Loucy (cell line): ENCODE results near the gene LSP1.
A peak's percentile ranks its signal among the peaks of the same experiment; 100 is the strongest.
"Not testable (repeated sequence)": the region's sequence is repeated elsewhere in the genome, so short reads cannot be mapped to it uniquely, and the experiment has no call there.

ENCODE experiments used
- H2AFZ ChIP-seq: fragments of 200-600 bp; sonication (generic); 2 replicates; pipeline ENCODE4 v1.6.0; 2016; ENCODE audit warnings: antibody characterized with exemption, mild to moderate bottlenecking, low read length, moderate library complexity
- H3F3A ChIP-seq: fragments of 200-600 bp; 2 replicates; pipeline ENCODE4 v1.6.0; 2016; ENCODE audit warnings: antibody characterized with exemption, low read depth, mild to moderate bottlenecking
- H3K27me3 ChIP-seq: fragments of 200-600 bp; sonication (generic); 2 replicates; pipeline ENCODE4 v1.6.1; 2014; ENCODE audit warnings: low read length, mild to moderate bottlenecking; ENCODE audit not compliant: insufficient read depth, poor library complexity, severe bottlenecking
- H3K36me3 ChIP-seq: fragments of 200-600 bp; sonication (generic); 2 replicates; pipeline ENCODE4 v1.6.1; 2016; ENCODE audit warnings: low read length; ENCODE audit not compliant: insufficient read depth
- H3K4me1 ChIP-seq: fragments of 200-600 bp; sonication (generic); 2 replicates; pipeline ENCODE4 v1.5.1; 2014; ENCODE audit warnings: low read length, mild to moderate bottlenecking; ENCODE audit not compliant: insufficient read depth, poor library complexity, severe bottlenecking
- H3K4me2 ChIP-seq: fragments of 200-600 bp; sonication (generic); 2 replicates; pipeline ENCODE4 v1.6.0; 2014; ENCODE audit warnings: antibody characterized with exemption, low read length, low read depth, mild to moderate bottlenecking; ENCODE audit not compliant: poor library complexity, severe bottlenecking
- H3K4me3 ChIP-seq: fragments of 200-600 bp; sonication (generic); 2 replicates; pipeline ENCODE4 v1.5.1; 2014; ENCODE audit warnings: low read length, mild to moderate bottlenecking, mixed read lengths; ENCODE audit not compliant: poor library complexity, severe bottlenecking
- H3K79me2 ChIP-seq: fragments of 200-600 bp; sonication (generic); 2 replicates; pipeline ENCODE4 v1.6.1; 2014; ENCODE audit warnings: low read length; ENCODE audit not compliant: insufficient read depth
- H3K9ac ChIP-seq: fragments of 200-600 bp; sonication (generic); 2 replicates; pipeline ENCODE4 v1.6.0; 2014; ENCODE audit warnings: mild to moderate bottlenecking, low read depth, low read length, moderate library complexity; ENCODE audit not compliant: poor library complexity, severe bottlenecking
- H3K9me2 ChIP-seq: fragments of 200-600 bp; sonication (generic); replicated peaks from 2 replicates; pipeline ENCODE4 v1.6.1; 2016; ENCODE audit warnings: low read depth, low read length, mixed read lengths
- H3K9me3 ChIP-seq: fragments of 200-600 bp; sonication (generic); 2 replicates; pipeline ENCODE4 v1.6.1; 2014; ENCODE audit warnings: mild to moderate bottlenecking, antibody characterized with exemption, low read length, low read depth; ENCODE audit not compliant: insufficient read depth
- H4K20me1 ChIP-seq: fragments of 200-600 bp; sonication (generic); 2 replicates; pipeline ENCODE4 v1.6.0; 2014; ENCODE audit warnings: antibody characterized with exemption, low read length, mild to moderate bottlenecking; ENCODE audit not compliant: insufficient read depth, poor library complexity, severe bottlenecking
- CTCF ChIP-seq: fragments of 200-600 bp; sonication (generic); conservative IDR thresholded peaks from 2 replicates; pipeline ENCODE4 v1.5.1; 2014; ENCODE audit warnings: mild to moderate bottlenecking, antibody characterized with exemption, low read length
- EZH2phosphoT487 ChIP-seq: fragments of 200-600 bp; IDR thresholded peaks from 2 replicates; pipeline ENCODE4 v1.6.1; 2018; ENCODE audit warnings: antibody characterized with exemption, mild to moderate bottlenecking, moderate library complexity, borderline replicate concordance

LSP1 gene

GRCh38 chr11:1884303-1884700 lies 31.4 kb downstream of the LSP1 start:
- H3K4me1 ChIP-seq: peaks cover 24% of the 10 kb centered on the region
- H2AFZ ChIP-seq: no peak overlapping the region
- no peak overlapping the region for H3K9ac ChIP-seq
- H3K79me2 ChIP-seq: peaks cover 15% of the 10 kb centered on the region; the same call in 1 of the 2 replicates
- no peaks in the 10 kb centered on the region for H3K9me3 ChIP-seq
- H3F3A ChIP-seq: no peaks in the 10 kb centered on the region
- no peaks in the 10 kb centered on the region for H4K20me1 ChIP-seq
- TF ChIP-seq EZH2phosphoT487 (no peak), CTCF (no peak)
- H3K9me2 ChIP-seq: no peaks in the 10 kb centered on the region
- H3K4me3 ChIP-seq: no peak overlapping the region
- peaks cover 31% of the 10 kb centered on the region; the same call in 1 of the 2 replicates for H3K36me3 ChIP-seq
- H3K4me2 ChIP-seq: no peak overlapping the region
- H3K27me3 ChIP-seq: no peaks in the 10 kb centered on the region

- Histone ChIP-seq H3K79me2 (peaks cover 37% of the 10 kb centered on the region), H3K36me3 (peaks cover 31% of the 10 kb centered on the region), H3K4me1 (peaks cover 24% of the 10 kb centered on the region)
- not testable (repeated sequence) for H3F3A ChIP-seq, H3K9me2 ChIP-seq, H3K4me2 ChIP-seq, H2AFZ ChIP-seq, H3K9ac ChIP-seq, H4K20me1 ChIP-seq, H3K9me3 ChIP-seq, H3K4me3 ChIP-seq, H3K27me3 ChIP-seq
These were observed 33.7 kb downstream of the LSP1 start for GRCh38 chr11:1886551-1886950.

DNA sequence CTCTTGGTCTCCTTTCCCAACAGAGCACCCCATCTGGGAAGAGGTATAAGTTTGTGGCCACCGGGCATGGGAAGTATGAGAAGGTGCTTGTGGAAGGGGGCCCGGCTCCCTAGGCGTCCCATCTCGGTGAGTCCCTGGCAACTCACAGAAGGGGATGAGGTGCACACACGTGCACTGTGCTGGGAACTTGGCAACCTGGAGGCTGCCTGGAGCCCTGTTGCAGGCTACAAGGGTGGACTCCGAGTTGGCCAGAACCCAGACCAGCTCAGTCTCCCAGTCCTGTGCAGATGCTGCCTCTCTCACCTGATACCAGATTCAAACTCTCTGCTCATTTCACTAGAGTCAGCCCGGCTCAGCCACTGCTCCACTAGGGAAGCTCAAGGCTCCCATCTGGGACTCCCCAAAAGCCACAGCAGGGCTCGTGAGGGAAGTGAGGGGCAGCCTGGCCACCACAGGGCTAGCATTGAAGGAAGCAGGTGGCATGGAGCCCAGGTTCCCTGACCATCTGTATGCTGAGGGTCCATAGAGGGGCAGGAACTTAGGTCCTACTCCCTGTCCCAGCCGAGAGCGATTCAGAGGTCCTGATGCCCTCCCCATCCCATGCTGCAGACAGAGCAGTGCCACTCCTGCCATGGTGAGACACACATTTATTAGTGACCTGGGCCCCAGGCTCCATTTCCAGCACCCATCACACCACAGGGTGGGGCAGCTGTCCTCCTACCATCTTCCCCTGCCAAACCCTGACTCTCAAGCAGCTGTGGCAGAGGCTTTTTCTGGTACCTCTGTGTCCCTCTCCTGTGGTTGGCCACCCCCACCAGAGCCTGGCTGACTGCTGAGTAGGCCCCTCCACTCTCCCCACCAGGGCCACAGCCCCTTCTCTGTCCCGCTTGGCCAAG lies 34.8 kb downstream of the LSP1 start:
- Histone ChIP-seq H3K9me2 (no peaks in the 10 kb centered on the region), H3K36me3 (peaks cover 31% of the 10 kb centered on the region), H3K4me2 (peak overlapping the region; percentile 96), H3K4me1 (peaks cover 22% of the 10 kb centered on the region), H3K9ac (peak overlapping the region; percentile 100), H2AFZ (no peak overlapping the region), H3K4me3 (peak overlapping the region; percentile 97), H3K79me2 (peaks cover 49% of the 10 kb centered on the region), H4K20me1 (peaks cover 7% of the 10 kb centered on the region), H3K9me3 (no peaks in the 10 kb centered on the region), H3F3A (no peaks in the 10 kb centered on the region), H3K27me3 (peaks cover 7% of the 10 kb centered on the region)
- TF ChIP-seq CTCF (no peak), EZH2phosphoT487 (no peak)
